Measurements from ENCODE around the gene NR3C1. TPM values are rescaled to one million over a fixed set of nuclear protein-coding genes. Genes with fewer than 3 reads are reported as not detected.
A peak's percentile ranks its signal among the peaks of the same experiment; 100 is the strongest.

Gene NR3C1
- total RNA-seq, 2 experiments from 2014 or later: 66.2 to 77.9 TPM

DNA sequence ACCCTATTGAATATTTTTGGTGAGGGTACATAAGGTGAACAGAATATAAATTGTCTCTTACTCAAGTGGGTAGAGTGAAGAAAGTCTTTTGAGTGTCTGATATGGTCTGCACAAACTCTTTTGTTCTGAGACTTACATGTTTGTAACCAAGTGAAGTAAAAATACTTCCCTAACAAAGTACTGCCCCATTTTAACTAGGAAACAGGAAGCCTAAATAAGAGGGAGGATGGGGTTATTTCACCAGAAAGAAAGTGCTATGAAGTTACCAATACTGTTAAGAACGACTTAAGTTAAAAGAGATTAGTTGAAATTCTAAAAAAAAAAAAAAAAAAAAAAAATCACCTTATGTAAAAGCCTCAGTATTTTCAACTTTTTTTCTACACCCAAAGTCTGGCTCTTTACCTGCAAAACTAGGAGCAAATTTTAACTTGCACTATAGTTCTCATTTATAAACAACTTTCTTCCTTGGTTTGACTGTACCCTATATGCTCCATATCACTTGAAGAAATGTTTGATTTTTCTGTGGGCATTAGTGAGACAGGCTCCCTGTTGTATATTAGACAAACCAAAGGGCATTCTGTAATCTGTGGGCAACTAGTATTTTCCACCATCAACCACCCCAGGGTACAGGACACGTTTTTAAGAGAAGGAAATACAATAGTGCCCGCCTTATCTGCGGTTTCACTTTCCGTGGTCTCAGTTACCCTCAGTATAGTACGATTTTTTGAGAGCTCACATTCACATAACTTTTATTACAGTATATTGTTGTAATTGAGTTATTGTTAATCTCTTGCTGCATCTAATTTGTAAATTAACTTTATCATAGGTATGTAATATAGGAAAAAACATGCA, 127.7 kb downstream of the NR3C1 start:
- Mint-ChIP-seq H3K4me1 (peaks cover 3% of the 10 kb centered on the region), H3K4me3 (no peak overlapping the region), H3K27me3 (no peaks in the 10 kb centered on the region), H3K9me3 (ENCODE audit: low read depth) (peaks cover 3% of the 10 kb centered on the region), H3K27ac (no peak overlapping the region), H3K36me3 (peaks cover 24% of the 10 kb centered on the region)
- no peak for DNase-seq
- CTCF ChIA-PET: no interaction called here
- no peak for ATAC-seq

DNA sequence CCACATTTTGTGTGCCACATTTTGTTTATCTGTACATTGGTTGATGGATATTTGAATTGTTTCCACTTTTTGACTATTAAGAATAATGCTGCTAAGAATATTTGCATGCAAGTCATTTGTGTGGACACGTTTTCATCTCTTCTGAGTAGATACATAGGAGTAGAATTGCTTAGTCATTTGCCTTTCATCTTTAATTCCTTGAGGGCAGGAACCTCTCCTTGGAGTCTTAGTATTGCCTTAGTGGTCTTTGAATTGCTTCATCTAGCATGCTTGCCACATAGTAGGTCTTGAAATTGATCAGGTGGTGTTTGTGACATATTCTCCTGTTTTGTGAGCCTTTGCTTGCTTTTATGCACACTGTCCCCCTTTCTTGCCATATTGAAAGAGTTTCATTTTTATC, 128.5 kb downstream of the NR3C1 start:
- H3K36me3 Mint-ChIP-seq: peaks cover 23% of the 10 kb centered on the region
- H3K27me3 Mint-ChIP-seq: no peaks in the 10 kb centered on the region
- H3K4me3 Mint-ChIP-seq: no peak overlapping the region
- H3K4me1 Mint-ChIP-seq: peaks cover 3% of the 10 kb centered on the region
- CTCF ChIA-PET: no interaction called here
- DNase-seq: no peak
- no peak overlapping the region for H3K27ac Mint-ChIP-seq
- H3K9me3 Mint-ChIP-seq (ENCODE audit: low read depth): peaks cover 3% of the 10 kb centered on the region
- no peak for ATAC-seq

DNA sequence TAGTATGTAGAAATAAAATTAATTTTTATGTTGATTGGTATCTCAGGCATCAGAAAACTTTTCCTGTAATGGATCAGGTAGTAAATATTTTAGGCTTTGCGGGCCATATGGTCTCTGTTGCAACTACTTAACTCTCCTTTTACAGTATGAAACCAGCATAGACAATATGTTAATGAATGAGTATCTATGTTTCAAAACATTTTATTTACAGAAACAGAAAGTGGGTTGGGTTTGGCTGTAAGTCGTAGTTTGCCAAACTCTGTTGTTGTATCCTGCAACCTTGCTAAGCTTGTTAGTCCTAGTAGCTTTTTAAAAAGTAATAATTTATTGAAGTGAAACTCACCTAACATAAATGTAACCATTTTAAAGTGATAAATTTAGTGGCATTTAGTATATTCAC, 132.1 kb downstream of the NR3C1 start:
- no peak overlapping the region for H3K27ac Mint-ChIP-seq
- DNase-seq (no peak), ATAC-seq (no peak)
- CTCF ChIA-PET: no interaction called here
- H3K4me3 Mint-ChIP-seq: no peak overlapping the region
- peaks cover 11% of the 10 kb centered on the region for H3K9me3 Mint-ChIP-seq (ENCODE audit: low read depth)
- peaks cover 13% of the 10 kb centered on the region for H3K36me3 Mint-ChIP-seq
- H3K4me1 Mint-ChIP-seq: peaks cover 3% of the 10 kb centered on the region
- H3K27me3 Mint-ChIP-seq: no peaks in the 10 kb centered on the region

DNA sequence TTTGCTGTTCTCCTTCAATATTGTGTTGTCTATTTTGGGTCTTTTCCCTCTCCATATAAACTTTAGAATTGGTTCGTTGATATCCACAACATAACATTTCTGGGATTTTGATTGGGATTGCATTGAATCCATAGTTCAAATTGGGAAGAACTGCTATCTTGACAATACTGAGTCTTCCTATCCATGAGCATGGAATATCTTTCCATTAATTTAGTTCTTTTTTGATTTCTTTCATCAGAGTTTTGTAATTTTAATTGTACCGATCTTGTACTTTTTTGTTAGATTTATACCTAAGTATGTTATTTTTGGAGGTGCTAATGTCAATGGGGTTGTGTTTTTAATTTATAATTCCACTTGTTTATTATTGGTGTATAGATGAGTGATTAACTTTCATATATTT, 135.1 kb downstream of the NR3C1 start:
- no peak for DNase-seq
- Mint-ChIP-seq H3K4me1 (no peaks in the 10 kb centered on the region), H3K4me3 (no peak overlapping the region), H3K9me3 (ENCODE audit: low read depth) (peaks cover 11% of the 10 kb centered on the region), H3K27ac (no peak overlapping the region), H3K27me3 (no peaks in the 10 kb centered on the region), H3K36me3 (peaks cover 7% of the 10 kb centered on the region)
- CTCF ChIA-PET: no interaction called here
- no peak for ATAC-seq

DNA sequence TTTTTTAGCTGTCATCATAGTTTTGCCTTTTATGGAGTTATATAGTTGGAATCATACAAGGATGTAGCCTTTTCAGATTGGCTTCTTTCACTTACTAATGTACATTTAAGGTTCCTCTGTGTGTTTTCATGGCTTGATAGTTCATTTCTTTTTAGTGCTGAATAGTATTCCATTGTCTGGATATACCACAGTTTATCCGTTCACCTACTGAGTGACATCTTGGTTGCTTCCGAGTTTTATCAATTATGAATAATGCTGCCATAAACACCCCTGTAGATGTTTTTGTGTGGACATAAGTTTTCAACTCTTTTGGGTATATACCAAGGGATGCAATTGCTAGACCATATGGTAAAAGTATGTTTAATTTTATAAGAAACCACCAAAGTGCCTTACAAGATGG, 136.3 kb downstream of the NR3C1 start:
- no peaks in the 10 kb centered on the region for H3K27me3 Mint-ChIP-seq
- no peak for ATAC-seq
- H3K27ac Mint-ChIP-seq: no peak overlapping the region
- peaks cover 6% of the 10 kb centered on the region for H3K36me3 Mint-ChIP-seq
- peaks cover 4% of the 10 kb centered on the region for H3K4me1 Mint-ChIP-seq
- H3K4me3 Mint-ChIP-seq: no peak overlapping the region
- H3K9me3 Mint-ChIP-seq (ENCODE audit: low read depth): peaks cover 11% of the 10 kb centered on the region
- CTCF ChIA-PET: no interaction called here
- no peak for DNase-seq

DNA sequence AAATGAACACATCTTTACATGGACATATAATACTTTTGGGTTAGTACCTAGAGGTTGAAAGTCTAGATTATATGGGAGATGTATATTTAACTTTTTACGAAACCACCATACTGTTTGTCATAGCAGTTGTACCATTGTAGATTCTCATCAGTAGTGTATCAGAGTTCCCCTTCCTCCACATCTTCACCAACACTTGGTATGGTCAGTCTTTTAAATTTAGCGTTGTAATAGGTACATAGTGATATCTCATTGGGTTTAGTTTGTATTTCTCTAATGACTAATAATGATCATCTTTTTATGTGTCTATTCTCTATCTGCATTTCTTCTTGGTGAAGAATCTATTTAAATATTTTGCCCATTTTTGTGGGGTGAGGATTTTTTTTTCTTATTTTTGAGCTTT, 137.5 kb downstream of the NR3C1 start:
- Mint-ChIP-seq H3K9me3 (ENCODE audit: low read depth) (peaks cover 11% of the 10 kb centered on the region), H3K27me3 (no peaks in the 10 kb centered on the region), H3K36me3 (peaks cover 9% of the 10 kb centered on the region), H3K4me3 (no peak overlapping the region), H3K4me1 (peaks cover 4% of the 10 kb centered on the region), H3K27ac (no peak overlapping the region)
- ATAC-seq: no peak
- no peak for DNase-seq
- CTCF ChIA-PET: interaction anchor here (1.2 kb wide), 1 partner anchor 44 kb away, joined by 3 read pairs; no protein-coding TSS in a partner anchor

DNA sequence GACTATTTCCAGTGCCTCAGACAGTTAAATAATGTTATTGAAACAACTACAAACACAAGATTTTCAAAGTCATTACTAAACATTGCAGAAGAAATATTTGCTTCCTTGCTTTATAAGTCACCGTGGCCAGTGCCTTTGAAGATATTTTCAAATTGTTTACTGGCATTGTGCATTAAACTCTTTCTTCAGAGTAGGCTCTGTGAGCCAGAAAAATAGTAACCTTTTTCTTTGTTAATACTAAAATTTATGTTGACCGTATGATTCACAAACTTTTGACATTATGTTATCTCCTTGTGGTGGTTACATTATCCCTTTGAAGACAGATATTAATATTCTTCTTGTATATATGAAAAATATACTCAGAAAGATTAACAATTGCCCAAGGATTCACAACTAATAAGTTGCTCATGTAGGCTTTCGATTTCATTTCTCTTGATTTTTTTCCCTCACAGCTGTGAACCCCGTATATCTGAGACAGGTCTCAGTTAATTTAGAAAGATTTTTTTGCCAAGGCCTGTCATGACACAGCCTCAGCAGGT, 140.1 kb downstream of the NR3C1 start:
- ATAC-seq (no peak), DNase-seq (no peak)
- Mint-ChIP-seq H3K9me3 (ENCODE audit: low read depth) (peaks cover 8% of the 10 kb centered on the region), H3K4me1 (peaks cover 4% of the 10 kb centered on the region), H3K27ac (peak overlapping the region; percentile 20), H3K27me3 (no peaks in the 10 kb centered on the region), H3K4me3 (no peak overlapping the region), H3K36me3 (peaks cover 5% of the 10 kb centered on the region)
- CTCF ChIA-PET: no interaction called here

DNA sequence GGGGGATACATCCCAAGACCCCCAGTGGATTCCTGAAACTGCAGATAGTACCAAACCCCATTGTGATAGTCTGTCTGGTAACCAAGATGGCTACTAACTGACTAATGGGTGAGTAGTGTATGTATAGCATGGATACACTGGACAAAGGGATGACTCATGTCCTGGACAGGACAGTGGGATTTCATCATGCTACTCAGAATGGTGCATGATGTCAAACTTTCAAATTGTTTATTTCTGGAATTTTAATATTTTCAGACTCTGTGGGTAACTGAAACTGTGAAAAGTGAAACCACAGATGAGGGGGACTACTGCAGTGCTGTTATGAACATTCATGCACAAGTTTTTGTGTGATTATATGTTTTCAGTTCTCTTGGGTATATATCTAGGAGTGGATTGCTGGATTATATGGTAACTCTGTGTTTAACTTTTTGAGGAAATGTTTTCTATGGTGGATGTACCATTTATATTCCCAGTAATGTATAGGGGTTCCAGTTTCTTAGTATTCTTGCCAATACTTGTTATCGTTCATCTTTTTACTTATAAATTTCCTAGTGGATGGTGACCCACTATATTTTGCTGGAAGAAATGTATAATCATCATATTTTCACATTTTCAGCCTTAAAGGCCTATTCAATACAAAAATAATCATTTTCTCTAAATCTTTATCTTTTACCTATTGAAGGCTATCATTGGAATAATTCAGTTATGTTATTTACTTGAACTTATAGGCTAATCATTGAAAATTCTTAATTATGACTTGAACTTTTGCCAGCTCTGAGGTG, 140.9 kb downstream of the NR3C1 start:
- no peak overlapping the region for H3K27ac Mint-ChIP-seq
- H3K36me3 Mint-ChIP-seq: peaks cover 3% of the 10 kb centered on the region
- H3K4me1 Mint-ChIP-seq: peaks cover 4% of the 10 kb centered on the region
- H3K27me3 Mint-ChIP-seq: no peaks in the 10 kb centered on the region
- ATAC-seq (no peak), DNase-seq (no peak)
- peaks cover 6% of the 10 kb centered on the region for H3K9me3 Mint-ChIP-seq (ENCODE audit: low read depth)
- CTCF ChIA-PET: no interaction called here
- no peak overlapping the region for H3K4me3 Mint-ChIP-seq

DNA sequence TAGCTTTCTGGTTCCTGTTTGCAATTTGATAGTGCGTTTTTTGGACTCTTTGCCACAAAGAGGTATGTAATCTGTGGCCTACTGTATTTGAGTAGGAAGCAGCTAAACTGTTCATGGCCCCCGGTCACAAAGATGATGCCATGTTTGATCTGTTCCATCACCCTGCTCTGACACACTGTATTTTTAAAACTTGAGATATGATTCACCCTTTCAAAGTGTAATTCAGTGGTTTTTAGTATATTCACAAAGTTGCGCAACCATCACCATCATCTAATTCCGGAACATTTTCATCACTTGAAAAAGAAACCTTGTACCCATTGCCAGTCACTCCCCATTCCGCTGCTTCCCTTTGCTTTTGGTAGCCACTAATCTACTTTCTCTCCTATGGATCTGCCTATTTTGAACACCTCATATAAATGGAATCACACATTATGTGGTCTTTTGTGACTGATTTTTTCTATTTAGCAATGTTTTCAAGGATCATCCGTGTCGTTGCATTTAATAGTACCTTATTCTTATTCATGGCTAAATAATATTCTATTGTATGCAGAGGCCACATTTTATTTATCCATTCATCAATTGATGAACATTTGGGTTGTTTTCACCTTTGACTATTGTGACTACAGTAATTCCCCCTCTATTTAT, 141.6 kb downstream of the NR3C1 start:
- Mint-ChIP-seq H3K27ac (no peak overlapping the region), H3K4me1 (peaks cover 4% of the 10 kb centered on the region), H3K9me3 (ENCODE audit: low read depth) (peaks cover 6% of the 10 kb centered on the region), H3K27me3 (no peaks in the 10 kb centered on the region), H3K4me3 (no peak overlapping the region), H3K36me3 (peaks cover 3% of the 10 kb centered on the region)
- CTCF ChIA-PET: no interaction called here
- no peak for DNase-seq
- ATAC-seq: no peak

DNA sequence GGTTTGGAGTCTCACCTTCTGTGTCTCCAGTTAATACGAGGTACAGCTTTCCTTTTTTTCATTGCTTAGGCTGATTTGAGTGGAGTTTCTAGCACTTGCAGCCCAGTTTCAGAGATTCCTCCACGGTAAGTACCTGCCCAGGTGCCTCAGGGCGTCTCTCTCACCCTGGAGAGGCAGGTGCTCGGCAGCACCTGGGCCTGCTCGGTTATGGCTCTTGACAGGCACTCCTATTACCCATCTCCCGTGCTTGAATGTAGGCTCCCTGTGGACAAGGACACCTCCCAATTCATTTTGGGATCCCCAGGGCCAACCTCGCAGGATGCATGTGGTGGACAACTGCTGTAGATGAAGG, 144.3 kb downstream of the NR3C1 start:
- CTCF ChIA-PET: no interaction called here
- H3K27ac Mint-ChIP-seq: no peak overlapping the region
- H3K9me3 Mint-ChIP-seq (ENCODE audit: low read depth): no peaks in the 10 kb centered on the region
- H3K36me3 Mint-ChIP-seq: peaks cover 3% of the 10 kb centered on the region
- peaks cover 4% of the 10 kb centered on the region for H3K4me1 Mint-ChIP-seq
- H3K27me3 Mint-ChIP-seq: no peaks in the 10 kb centered on the region
- ATAC-seq (no peak), DNase-seq (no peak)
- no peak overlapping the region for H3K4me3 Mint-ChIP-seq

DNA sequence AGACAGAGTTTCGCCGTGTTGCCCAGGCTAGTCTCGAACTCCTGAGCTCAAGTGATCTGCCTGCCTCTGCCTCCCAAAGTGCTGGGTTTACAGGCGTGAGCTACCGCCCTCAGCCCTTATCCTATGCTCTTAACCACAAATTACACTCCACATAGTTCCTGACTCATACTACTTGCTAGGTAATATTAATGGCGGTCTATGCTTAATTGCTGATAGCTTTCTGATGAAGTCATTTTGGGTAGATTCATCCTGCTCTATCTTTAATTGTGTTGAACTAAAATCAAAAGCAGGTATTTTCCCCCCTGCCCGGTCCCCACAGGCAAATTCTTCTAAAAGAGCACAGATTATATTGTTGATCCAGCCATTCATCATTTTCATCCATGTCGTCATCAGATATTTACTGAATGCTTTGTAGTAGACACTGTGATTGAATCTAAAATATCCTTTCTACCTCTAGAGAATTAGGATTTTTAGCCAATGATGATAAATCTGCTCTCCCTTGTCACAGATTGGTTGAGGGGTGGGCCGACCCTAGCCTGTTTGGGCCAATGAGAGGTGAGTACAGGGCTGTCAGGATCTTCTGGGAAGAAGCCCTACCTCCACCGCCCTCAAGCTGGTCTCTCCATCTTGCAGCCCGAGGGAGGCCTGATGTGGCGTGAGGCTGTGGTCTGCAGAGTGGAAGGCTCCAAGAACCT, 144.8 kb downstream of the NR3C1 start:
- no peak overlapping the region for H3K4me3 Mint-ChIP-seq
- DNase-seq: no peak
- ATAC-seq: no peak
- H3K27me3 Mint-ChIP-seq: no peaks in the 10 kb centered on the region
- CTCF ChIA-PET: no interaction called here
- peaks cover 3% of the 10 kb centered on the region for H3K36me3 Mint-ChIP-seq
- H3K4me1 Mint-ChIP-seq: peaks cover 4% of the 10 kb centered on the region
- H3K9me3 Mint-ChIP-seq (ENCODE audit: low read depth): no peaks in the 10 kb centered on the region
- H3K27ac Mint-ChIP-seq: no peak overlapping the region

DNA sequence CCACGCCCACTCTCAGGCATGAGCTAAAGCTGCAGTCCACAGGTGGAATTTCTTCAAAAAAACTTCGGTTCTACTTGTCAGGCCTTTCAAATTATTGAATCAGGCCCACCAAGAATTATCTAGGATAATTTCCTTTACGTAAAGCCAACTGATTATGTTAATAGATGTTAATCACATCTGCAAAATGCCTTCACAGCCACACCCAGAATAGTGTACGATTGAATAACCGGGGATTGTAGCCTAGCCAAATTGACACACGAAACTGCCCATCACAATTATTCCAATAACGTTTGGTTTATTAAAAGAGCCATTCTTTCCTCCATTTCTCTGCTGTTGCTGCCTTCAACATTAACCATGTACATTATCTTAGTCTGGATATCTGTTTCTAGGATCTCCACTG, 148.7 kb downstream of the NR3C1 start:
- no peak for ATAC-seq
- CTCF ChIA-PET: no interaction called here
- no peaks in the 10 kb centered on the region for H3K36me3 Mint-ChIP-seq
- H3K27ac Mint-ChIP-seq: no peak overlapping the region
- H3K27me3 Mint-ChIP-seq: no peaks in the 10 kb centered on the region
- no peaks in the 10 kb centered on the region for H3K9me3 Mint-ChIP-seq (ENCODE audit: low read depth)
- H3K4me1 Mint-ChIP-seq: no peaks in the 10 kb centered on the region
- no peak overlapping the region for H3K4me3 Mint-ChIP-seq
- no peak for DNase-seq

DNA sequence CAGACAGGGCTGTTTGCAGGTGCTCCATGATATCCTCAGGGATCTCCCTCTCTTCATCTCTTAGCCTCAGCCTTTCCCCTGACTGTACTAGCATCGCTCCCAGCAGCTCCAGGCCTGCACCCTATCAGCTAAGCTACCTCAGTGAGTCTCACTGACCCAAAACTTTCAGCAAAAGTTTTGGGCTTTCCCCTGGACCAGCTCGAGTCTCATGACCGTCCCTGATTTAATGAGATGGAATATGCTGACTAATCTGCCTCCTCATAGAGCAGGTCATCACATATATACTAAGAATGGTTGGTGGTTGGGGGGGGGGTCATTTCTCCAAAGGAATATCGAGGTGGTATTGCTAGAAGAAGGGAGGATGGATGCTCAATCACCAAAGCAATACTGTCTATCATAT, 151.5 kb downstream of the NR3C1 start:
- Mint-ChIP-seq H3K27ac (no peak overlapping the region), H3K9me3 (ENCODE audit: low read depth) (peaks cover 4% of the 10 kb centered on the region), H3K4me1 (no peaks in the 10 kb centered on the region), H3K4me3 (no peak overlapping the region), H3K36me3 (peaks cover 5% of the 10 kb centered on the region), H3K27me3 (no peaks in the 10 kb centered on the region)
- no peak for ATAC-seq
- DNase-seq: no peak
- CTCF ChIA-PET: no interaction called here
